HepG2 (cell line): ENCODE results near the gene ARMH1. TPM values are rescaled to one million over a fixed set of nuclear protein-coding genes. Genes with fewer than 3 reads are reported as not detected.
A peak's percentile ranks its signal among the peaks of the same experiment; 100 is the strongest.

Experiments
- CBX1 ChIP-seq: IDR thresholded peaks from one replicate; pipeline ENCODE4 v1.6.1; 2016; ENCODE audit warnings: antibody characterized with exemption, low read depth
- DNMT1 ChIP-seq: sonication (generic); formaldehyde crosslinking; IDR thresholded peaks from 2 replicates; pipeline ENCODE4 v1.5.1; 2020; ENCODE audit warnings: mild to moderate bottlenecking, missing genetic modification reagents
- EP300 ChIP-seq, 3 experiments: sonication (generic) in 1 of 3; formaldehyde crosslinking in 1 of 3; IDR thresholded peaks; 2 replicates each; pipeline versions ENCODE4 v1.5.1 to v1.6.1; 2011 to 2020; ENCODE audit warnings: low read depth in 2 of 3, low read length in 2 of 3, borderline replicate concordance in 1 of 3, improper control_type of control experiment in 1 of 3, mild to moderate bottlenecking in 1 of 3, missing genetic modification reagents in 1 of 3, moderate library complexity in 1 of 3
- GATAD2A ChIP-seq: IDR thresholded peaks from 2 replicates; pipeline ENCODE4 v1.6.1; 2016
- MBD4 ChIP-seq: IDR thresholded peaks from 2 replicates; pipeline ENCODE4 v1.6.1; 2012; ENCODE audit warnings: low read length, inconsistent platforms, borderline replicate concordance
- NFYC ChIP-seq: IDR thresholded peaks from 2 replicates; pipeline ENCODE4 v1.6.1; 2016; ENCODE audit warnings: missing genetic modification reagents, missing compliant biosample characterization
- PBX2 ChIP-seq: IDR thresholded peaks from 2 replicates; pipeline ENCODE4 v1.6.1; 2016; ENCODE audit warnings: control low read depth
- SKIL ChIP-seq: sonication (generic); formaldehyde crosslinking; IDR thresholded peaks from 2 replicates; pipeline ENCODE4 v1.8.0; 2022; ENCODE audit warnings: missing genetic modification reagents, mild to moderate bottlenecking, moderate library complexity, borderline replicate concordance
- SMAD3 ChIP-seq: sonication (generic); formaldehyde crosslinking; IDR thresholded peaks from 2 replicates; pipeline ENCODE4 v1.4.0; 2020; ENCODE audit warnings: missing genetic modification reagents
- SOX13 ChIP-seq, 3 experiments: fragments of 450-650 bp in 1 of 3; sonication (generic) in 1 of 3; formaldehyde crosslinking in 1 of 3; IDR thresholded peaks in 2 of 3; conservative IDR thresholded peaks in 1 of 3; 2 replicates each; pipeline versions ENCODE4 v1.5.0 to v1.6.1; 2016 to 2020; ENCODE audit warnings: antibody characterized with exemption in 1 of 3, mild to moderate bottlenecking in 1 of 3, missing compliant biosample characterization in 1 of 3, missing genetic modification reagents in 1 of 3, moderate library complexity in 1 of 3
- ZBTB1 ChIP-seq: sonication (generic); formaldehyde crosslinking; IDR thresholded peaks from 2 replicates; pipeline ENCODE4 v1.4.0; 2020; ENCODE audit warnings: missing genetic modification reagents, borderline replicate concordance
- ZNF335 ChIP-seq: sonication (generic); formaldehyde crosslinking; IDR thresholded peaks from 2 replicates; pipeline ENCODE4 v1.4.0; 2020; ENCODE audit warnings: missing genetic modification reagents
- ZNF543 ChIP-seq: sonication (generic); formaldehyde crosslinking; IDR thresholded peaks from 2 replicates; pipeline ENCODE4 v1.4.0; 2020; ENCODE audit warnings: mild to moderate bottlenecking, missing genetic modification reagents
- ZNF576 ChIP-seq: sonication (generic); formaldehyde crosslinking; IDR thresholded peaks from 2 replicates; pipeline ENCODE4 v1.4.0; 2020; ENCODE audit warnings: mild to moderate bottlenecking, missing genetic modification reagents
- ZNF646 ChIP-seq: sonication (generic); formaldehyde crosslinking; IDR thresholded peaks from 2 replicates; pipeline ENCODE4 v1.9.0; 2021; ENCODE audit warnings: mild to moderate bottlenecking, missing genetic modification reagents
- ZNF746 ChIP-seq: sonication (generic); formaldehyde crosslinking; IDR thresholded peaks from 2 replicates; pipeline ENCODE4 v1.8.0; 2022; ENCODE audit warnings: mild to moderate bottlenecking, missing genetic modification reagents
- ZZZ3 ChIP-seq: sonication (generic); formaldehyde crosslinking; IDR thresholded peaks from 2 replicates; pipeline ENCODE4 v1.4.0; 2020; ENCODE audit warnings: missing genetic modification reagents, mild to moderate bottlenecking, borderline replicate concordance
- polyA plus RNA-seq, 8 experiments: library from polyadenylated mRNA; depleted of rRNA in 3 of 8; stranded (reverse) in 7 of 8; unstranded in 1 of 8; fragments of >200 nt; fragmentation: Illumina TruSeq in 4 of 8; extraction: Trizol in 4 of 8; gene quantifications; 2 replicates each; pipeline versions ENCODE4 v1.2.1 to v1.2.3, GENCODE V29; 2011 to 2016; ENCODE audit warnings: low read depth in 4 of 8, missing spikeins in 1 of 8, mixed read lengths in 1 of 8; ENCODE audit not compliant: insufficient read depth in 1 of 8
- total RNA-seq, 5 experiments: library from RNA; depleted of rRNA; stranded (reverse); fragments of >200 nt; fragmentation: Illumina TruSeq; extraction: Trizol; gene quantifications; 2 replicates each; pipeline ENCODE4 v1.2.3, GENCODE V29; 2016; ENCODE audit warnings: low read depth in 1 of 5

ARMH1 gene
- total and polyA plus RNA-seq, 2 of the 13 experiments (the other 11 are each of a cell fraction or from before 2014, with no cell fraction given): 0.69 TPM; not detected in 1

GRCh38 chr1:44707959-44708831 lies 33.7 kb downstream of the ARMH1 start (continued):
- TF ChIP-seq GATAD2A (CRISPR knock-in tag) (peak; percentile 77), MBD4 (no peak), ZBTB1 (CRISPR knock-in tag) (no peak), SKIL (no peak), ZNF543 (CRISPR knock-in tag) (no peak), SOX13 (IDR thresholded peaks at IDR 0.05) (no peak), SOX13 (CRISPR knock-in tag; conservative IDR thresholded peaks at IDR 0.05 in 1 of 2, IDR thresholded peaks at IDR 0.05 in 1 of 2) (peak in 1 of 2 experiments; percentile 32; a peak in 1 of 4 replicates), PBX2 (CRISPR knock-in tag) (no peak), SMAD3 (CRISPR knock-in tag) (0 out of 2 replicates have a peak, but pooled peaks have one; percentile 56), ZNF576 (no peak), EP300 (IDR thresholded peaks at IDR 0.05; ENCODE audit: low read depth in 2 of 2, low read length in 2 of 2) (peak in 1 of 2 experiments; percentile 60; a peak in 2 of 4 replicates), EP300 (CRISPR knock-in tag; IDR thresholded peaks at IDR 0.05; ENCODE audit: borderline replicate concordance) (no peak), ZNF646 (no peak), DNMT1 (no peak), ZNF335 (CRISPR knock-in tag) (no peak), ZZZ3 (CRISPR knock-in tag) (no peak), CBX1 (no peak), ZNF746 (no peak), NFYC (CRISPR knock-in tag) (no peak)
